ENCODE data around the gene PCDHGA3.
"Not testable (repeated sequence)": the region's sequence is repeated elsewhere in the genome, so short reads cannot be mapped to it uniquely, and the experiment has no call there.

Gene PCDHGA3

DNA sequence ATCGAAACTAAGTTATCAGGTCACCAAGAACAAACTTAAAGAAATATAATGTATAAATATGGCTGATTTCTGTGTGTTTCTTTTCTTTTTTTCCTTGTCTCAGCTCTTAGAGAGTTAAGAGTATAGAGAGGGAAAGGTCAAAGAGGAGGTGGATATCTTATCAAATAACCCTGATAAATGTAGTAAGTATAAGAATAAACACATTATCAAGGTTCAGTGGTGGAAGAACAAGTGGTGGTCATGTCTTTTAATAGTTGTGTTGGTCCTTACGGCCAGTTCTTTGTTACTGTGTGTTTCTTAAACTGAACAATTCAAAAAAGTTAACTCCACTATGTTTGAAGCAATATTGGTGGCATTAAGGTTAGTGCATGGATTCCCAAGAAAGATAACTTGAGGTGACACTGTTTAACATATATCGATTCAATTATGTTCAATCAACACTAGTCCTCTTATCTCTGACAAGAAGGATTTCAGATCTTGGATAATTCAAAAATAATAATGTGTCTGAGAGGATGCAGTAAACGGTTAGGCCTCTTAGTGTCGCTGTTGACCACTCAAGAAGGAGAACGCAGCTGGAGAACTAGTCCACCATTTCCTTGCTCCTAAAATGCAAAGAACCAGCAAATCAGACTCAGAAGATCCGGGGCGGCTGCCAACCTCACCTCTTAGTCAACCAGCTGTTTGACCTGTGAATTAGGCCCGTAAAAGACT lies at the start of gene PCDHGA3:
TSS of gene PCDHGA3 (plus strand) at position 588 of the 711 bp plus-strand sequence. CDS start 205 bp downstream, outside the sequence.
- Histone ChIP-seq H3K36me3 (ENCODE audit: control insufficient read depth, insufficient read depth, low read length) (no peaks in the 10 kb centered on the region), H3K9me3 (ENCODE audit: control insufficient read depth, insufficient read depth, low read length) (peaks cover 2% of the 10 kb centered on the region), H3K4me3 (ENCODE audit: low read length) (no peak within 1 kb of the TSS), H3K27ac (ENCODE audit: low read length) (no peak within 1 kb of the TSS), H3K4me1 (ENCODE audit: control insufficient read depth, insufficient read depth, low read length) (no peaks in the 10 kb centered on the region), H3K27me3 (ENCODE audit: control insufficient read depth, insufficient read depth, low read length) (no peaks in the 10 kb centered on the region)
- no peak for DNase-seq (ENCODE audit: low read depth, low spot score)
- WGBS (ENCODE audit: insufficient coverage, insufficient read length) = no CpG with 5 or more reads among the region's 9 CpGs

DNA sequence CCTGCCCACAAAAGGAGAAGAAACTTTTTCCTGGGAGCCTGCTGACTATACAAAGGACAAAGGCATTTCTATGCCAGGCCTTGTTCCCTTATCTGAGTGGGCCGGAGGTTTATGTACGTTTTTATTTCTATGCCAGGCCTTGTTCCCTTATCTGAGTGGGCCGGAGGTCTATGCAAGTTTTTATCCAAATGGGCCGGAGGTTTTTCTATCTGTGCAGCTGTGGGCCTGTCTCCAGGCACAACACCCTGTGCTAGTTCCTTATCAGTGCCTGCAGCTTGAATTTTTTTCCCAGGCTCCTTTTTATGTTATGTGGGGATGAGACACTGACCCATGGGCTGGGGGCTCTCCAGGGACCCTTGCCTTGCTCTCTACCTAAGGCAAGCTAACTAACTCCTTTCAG lies 45.3 kb upstream of the PCDHGA3 start:
- no peaks in the 10 kb centered on the region for H3K36me3 ChIP-seq (ENCODE audit: control insufficient read depth, insufficient read depth, low read length)

DNA sequence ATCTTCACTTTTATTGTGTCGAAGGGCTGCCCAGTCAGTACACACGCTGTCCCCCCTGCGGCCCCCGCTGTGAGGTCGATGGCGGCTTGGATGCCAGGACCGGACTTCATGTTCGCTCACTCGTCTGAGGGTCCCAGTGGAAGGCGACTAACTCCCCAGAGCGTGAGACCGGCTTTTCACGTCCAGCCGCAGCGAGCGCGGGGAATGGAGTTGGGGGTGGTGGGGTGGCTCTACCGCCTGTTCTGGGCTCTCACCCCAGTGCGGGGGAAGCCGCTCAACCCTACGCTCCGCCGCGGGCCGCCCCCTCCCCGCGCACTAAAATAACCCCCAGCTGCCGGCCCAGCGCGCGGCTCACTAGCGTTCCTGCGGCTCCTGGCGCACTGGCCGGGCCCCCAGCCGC lies 39.9 kb upstream of the PCDHGA3 start, which contains the start of gene SLC25A2:
TSS of gene SLC25A2 (minus strand) at position 294 of the 400 bp plus-strand sequence. CDS start at position 110, 184 bp downstream.
- no peaks in the 10 kb centered on the region; the same call in 1 of the 2 replicates for H3K9me3 ChIP-seq (ENCODE audit: control insufficient read depth, insufficient read depth, low read length)
- no peaks in the 10 kb centered on the region for H3K4me1 ChIP-seq (ENCODE audit: control insufficient read depth, insufficient read depth, low read length)
- no CpG with 5 or more reads among the region's 36 CpGs for WGBS (ENCODE audit: insufficient coverage, insufficient read length)

More for the DNA sequence above, 45.3 kb upstream of the PCDHGA3 start:
- H3K9me3 ChIP-seq (ENCODE audit: control insufficient read depth, insufficient read depth, low read length) = no peaks in the 10 kb centered on the region
- H3K27me3 ChIP-seq (ENCODE audit: control insufficient read depth, insufficient read depth, low read length) = no peaks in the 10 kb centered on the region
- no CpG with 5 or more reads among the region's 4 CpGs for WGBS (ENCODE audit: insufficient coverage, insufficient read length)
- no peak for DNase-seq (ENCODE audit: low read depth, low spot score)
- H3K4me3 ChIP-seq (ENCODE audit: low read length) = no peak overlapping the region
- no peaks in the 10 kb centered on the region for H3K4me1 ChIP-seq (ENCODE audit: control insufficient read depth, insufficient read depth, low read length)
- H3K27ac ChIP-seq (ENCODE audit: low read length) = no peak overlapping the region

DNA sequence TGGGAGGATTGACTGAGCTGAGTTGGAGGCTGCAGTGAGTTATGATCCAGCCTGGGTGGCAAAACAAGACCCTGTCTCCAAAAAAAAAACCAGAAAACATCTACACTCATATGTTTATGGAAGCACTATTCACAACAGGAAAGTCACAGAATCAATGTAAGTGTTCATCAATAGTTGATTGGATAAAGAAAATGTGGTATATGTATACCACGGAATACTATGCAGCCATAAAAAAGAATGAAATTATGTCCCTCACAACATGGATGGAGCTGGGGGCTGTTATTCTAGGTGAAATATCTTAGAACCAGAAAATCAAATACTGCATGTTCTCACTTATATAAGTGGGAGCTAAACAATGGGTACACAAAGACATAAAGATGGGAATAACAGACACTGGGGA lies 37.0 kb upstream of the PCDHGA3 start:
- DNase-seq (ENCODE audit: low read depth, low spot score) = no peak
- H3K4me3 ChIP-seq (ENCODE audit: low read length) = no peak overlapping the region
- no peaks in the 10 kb centered on the region; the same call in 1 of the 2 replicates for H3K36me3 ChIP-seq (ENCODE audit: control insufficient read depth, insufficient read depth, low read length)
- H3K27ac ChIP-seq (ENCODE audit: low read length) = no peak overlapping the region
- H3K9me3 ChIP-seq (ENCODE audit: control insufficient read depth, insufficient read depth, low read length) = no peaks in the 10 kb centered on the region; the same call in 1 of the 2 replicates
- WGBS (ENCODE audit: insufficient coverage, insufficient read length) = no CpG with 5 or more reads among the region's 1 CpG
- H3K27me3 ChIP-seq (ENCODE audit: control insufficient read depth, insufficient read depth, low read length) = no peaks in the 10 kb centered on the region
- no peaks in the 10 kb centered on the region for H3K4me1 ChIP-seq (ENCODE audit: control insufficient read depth, insufficient read depth, low read length)

More for the DNA sequence above, 39.9 kb upstream of the PCDHGA3 start, which contains the start of gene SLC25A2:
- H3K4me3 ChIP-seq (ENCODE audit: low read length) = no peak within 1 kb of the TSS
- DNase-seq (ENCODE audit: low read depth, low spot score) = no peak
- no peaks in the 10 kb centered on the region for H3K27me3 ChIP-seq (ENCODE audit: control insufficient read depth, insufficient read depth, low read length)
- no peaks in the 10 kb centered on the region for H3K36me3 ChIP-seq (ENCODE audit: control insufficient read depth, insufficient read depth, low read length)
- no peak within 1 kb of the TSS for H3K27ac ChIP-seq (ENCODE audit: low read length)

DNA sequence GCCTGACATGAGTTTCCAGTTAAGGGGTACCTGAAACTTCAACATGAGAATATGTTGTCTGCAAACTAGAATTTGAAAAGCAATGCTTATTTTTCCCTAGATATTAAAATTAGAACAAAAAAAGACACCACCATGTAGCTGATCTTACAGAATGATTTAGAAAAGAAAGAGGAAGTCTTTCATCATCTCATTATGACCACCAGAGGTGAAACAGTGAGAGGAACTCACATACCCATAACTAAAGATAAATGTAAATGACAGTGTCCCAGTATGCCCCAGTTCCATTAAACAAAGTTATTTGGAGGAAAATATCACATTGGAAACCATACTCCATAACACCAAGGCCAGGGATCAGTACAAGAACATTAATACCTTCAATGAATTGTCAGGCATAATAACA lies 29.9 kb upstream of the PCDHGA3 start:
- Histone ChIP-seq H3K27ac (ENCODE audit: low read length) (no peak overlapping the region), H3K4me3 (ENCODE audit: low read length) (no peak overlapping the region), H3K36me3 (ENCODE audit: control insufficient read depth, insufficient read depth, low read length) (peaks cover 2% of the 10 kb centered on the region; the same call in 1 of the 2 replicates), H3K9me3 (ENCODE audit: control insufficient read depth, insufficient read depth, low read length) (no peaks in the 10 kb centered on the region; the same call in 1 of the 2 replicates), H3K27me3 (ENCODE audit: control insufficient read depth, insufficient read depth, low read length) (no peaks in the 10 kb centered on the region), H3K4me1 (ENCODE audit: control insufficient read depth, insufficient read depth, low read length) (no peaks in the 10 kb centered on the region)
- DNase-seq (ENCODE audit: low read depth, low spot score) = no peak

DNA sequence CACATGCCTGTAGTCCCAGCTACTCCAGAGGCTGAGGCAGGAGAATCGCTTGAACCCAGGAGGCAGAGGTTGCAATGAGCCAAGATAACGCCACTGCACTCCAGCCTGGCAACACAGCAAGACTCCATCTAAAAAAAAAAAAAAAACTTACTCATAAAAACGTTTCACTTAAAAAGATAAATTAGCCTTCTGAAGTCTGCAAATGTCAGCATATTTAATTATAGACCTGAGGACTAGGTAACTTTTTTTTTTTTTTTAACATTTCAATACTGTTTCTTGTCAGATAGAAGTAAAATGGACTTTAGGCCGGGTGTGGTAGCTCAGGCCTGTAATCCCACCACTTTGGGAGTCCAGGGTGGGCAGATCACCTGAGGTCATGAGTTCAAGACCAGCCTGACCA lies 26.7 kb upstream of the PCDHGA3 start:
- H3K27ac ChIP-seq (ENCODE audit: low read length); H3K9me3 ChIP-seq (ENCODE audit: control insufficient read depth, insufficient read depth, low read length); H3K27me3 ChIP-seq (ENCODE audit: control insufficient read depth, insufficient read depth, low read length); H3K4me1 ChIP-seq (ENCODE audit: control insufficient read depth, insufficient read depth, low read length); H3K36me3 ChIP-seq (ENCODE audit: control insufficient read depth, insufficient read depth, low read length); H3K4me3 ChIP-seq (ENCODE audit: low read length); DNase-seq (ENCODE audit: low read depth, low spot score): not testable (repeated sequence)
- WGBS (ENCODE audit: insufficient coverage, insufficient read length) = no CpG with 5 or more reads among the region's 4 CpGs

DNA sequence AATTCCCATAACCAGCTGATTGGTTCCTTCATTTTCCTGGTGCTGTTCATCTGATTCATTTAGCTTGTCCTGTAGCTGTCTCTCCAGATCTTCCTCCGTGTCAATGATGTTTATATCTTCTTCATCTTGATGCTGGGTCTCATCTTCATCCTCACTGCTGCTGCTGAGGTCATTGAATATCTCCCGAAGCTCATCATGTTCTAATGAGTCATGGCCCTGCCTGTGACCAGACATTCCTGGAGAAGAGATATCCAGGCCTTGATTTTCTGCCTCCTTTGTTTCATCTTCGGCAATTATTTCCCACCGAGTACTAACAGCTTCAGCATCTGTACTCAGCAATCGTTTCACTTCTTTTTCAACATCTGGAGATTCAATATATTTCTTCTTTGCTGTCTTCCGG lies 24.4 kb upstream of the PCDHGA3 start:
- no CpG with 5 or more reads among the region's 6 CpGs for WGBS (ENCODE audit: insufficient coverage, insufficient read length)
- peaks cover 8% of the 10 kb centered on the region; the same call in 1 of the 2 replicates for H3K36me3 ChIP-seq (ENCODE audit: control insufficient read depth, insufficient read depth, low read length)
- no peaks in the 10 kb centered on the region; the same call in 1 of the 2 replicates for H3K9me3 ChIP-seq (ENCODE audit: control insufficient read depth, insufficient read depth, low read length)
- no peak overlapping the region for H3K4me3 ChIP-seq (ENCODE audit: low read length)
- H3K27me3 ChIP-seq (ENCODE audit: control insufficient read depth, insufficient read depth, low read length) = no peaks in the 10 kb centered on the region
- H3K27ac ChIP-seq (ENCODE audit: low read length) = no peak overlapping the region
- no peak for DNase-seq (ENCODE audit: low read depth, low spot score)
- peaks cover 2% of the 10 kb centered on the region; the same call in 1 of the 2 replicates for H3K4me1 ChIP-seq (ENCODE audit: control insufficient read depth, insufficient read depth, low read length)

DNA sequence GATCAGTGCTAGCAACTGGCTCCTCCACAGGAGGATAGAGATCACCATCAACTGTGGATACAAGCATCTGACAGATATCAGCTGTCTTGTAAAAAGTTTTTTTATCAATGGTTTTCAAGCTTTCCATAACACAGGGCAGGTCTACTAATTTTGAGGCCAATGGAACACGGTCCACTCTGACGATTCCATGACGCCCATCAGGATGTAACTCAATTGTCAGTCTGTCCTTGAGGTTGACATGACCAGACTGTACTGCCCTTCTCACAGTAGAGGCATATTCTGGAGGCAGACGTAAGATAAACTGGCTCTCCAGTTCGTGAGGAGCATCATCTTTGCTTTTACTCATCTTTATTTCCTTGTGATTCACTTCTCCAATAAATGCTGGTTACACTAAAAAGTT lies 23.9 kb upstream of the PCDHGA3 start:
- H3K4me1 ChIP-seq (ENCODE audit: control insufficient read depth, insufficient read depth, low read length) = peaks cover 2% of the 10 kb centered on the region; the same call in 1 of the 2 replicates
- no peak overlapping the region for H3K27ac ChIP-seq (ENCODE audit: low read length)
- H3K27me3 ChIP-seq (ENCODE audit: control insufficient read depth, insufficient read depth, low read length) = no peaks in the 10 kb centered on the region
- H3K9me3 ChIP-seq (ENCODE audit: control insufficient read depth, insufficient read depth, low read length) = no peaks in the 10 kb centered on the region; the same call in 1 of the 2 replicates
- peaks cover 8% of the 10 kb centered on the region; the same call in 1 of the 2 replicates for H3K36me3 ChIP-seq (ENCODE audit: control insufficient read depth, insufficient read depth, low read length)
- WGBS (ENCODE audit: insufficient coverage, insufficient read length) = no CpG with 5 or more reads among the region's 5 CpGs
- H3K4me3 ChIP-seq (ENCODE audit: low read length) = peak overlapping the region; percentile 70; the same call in 1 of the 2 replicates
- DNase-seq (ENCODE audit: low read depth, low spot score) = no peak

- whole genome bisulfite sequencing (ENCODE audit: insufficient coverage, insufficient read length) = no CpG with 5 or more reads among the region's 67 CpGs
- no peaks in the 10 kb centered on the region; the same call in 1 of the 2 replicates for H3K9me3 ChIP-seq (ENCODE audit: control insufficient read depth, insufficient read depth, low read length)
- peaks cover 8% of the 10 kb centered on the region; the same call in 1 of the 2 replicates for H3K36me3 ChIP-seq (ENCODE audit: control insufficient read depth, insufficient read depth, low read length)
- H3K27ac ChIP-seq (ENCODE audit: low read length) = no peak within 1 kb of the TSS
- no peaks in the 10 kb centered on the region for H3K27me3 ChIP-seq (ENCODE audit: control insufficient read depth, insufficient read depth, low read length)
- H3K4me3 ChIP-seq (ENCODE audit: low read length) = peak within 1 kb of the TSS; percentile 70; the same call in 1 of the 2 replicates
- DNase-seq (ENCODE audit: low read depth, low spot score) = peak; percentile 84
- H3K4me1 ChIP-seq (ENCODE audit: control insufficient read depth, insufficient read depth, low read length) = peaks cover 2% of the 10 kb centered on the region; the same call in 1 of the 2 replicates
Measured at GRCh38 chr5:141320225-141321169, 23.1 kb upstream of the PCDHGA3 start, which contains the start of gene TAF7. TSS of gene TAF7 (minus strand) at chr5:141320784. CDS start at chr5:141320044, 740 bp downstream.

- no peak for DNase-seq (ENCODE audit: low read depth, low spot score)
- no peaks in the 10 kb centered on the region for H3K27me3 ChIP-seq (ENCODE audit: control insufficient read depth, insufficient read depth, low read length)
Measured at GRCh38 chr5:141322261-141322660, 21.4 kb upstream of the PCDHGA3 start.

More at GRCh38 chr5:141322261-141322660, 21.4 kb upstream of the PCDHGA3 start:
- 100% methylated on average over 2 of the region's 3 CpGs for WGBS (ENCODE audit: insufficient coverage, insufficient read length)
- Histone ChIP-seq H3K4me1 (ENCODE audit: control insufficient read depth, insufficient read depth, low read length) (peaks cover 2% of the 10 kb centered on the region; the same call in 1 of the 2 replicates), H3K4me3 (ENCODE audit: low read length) (no peak overlapping the region), H3K27ac (ENCODE audit: low read length) (no peak overlapping the region), H3K36me3 (ENCODE audit: control insufficient read depth, insufficient read depth, low read length) (peaks cover 8% of the 10 kb centered on the region; the same call in 1 of the 2 replicates), H3K9me3 (ENCODE audit: control insufficient read depth, insufficient read depth, low read length) (no peaks in the 10 kb centered on the region; the same call in 1 of the 2 replicates)
